ENCODE measurements around the gene RGS16.

RGS16 gene

GRCh38 chr1:182601416-182601786 is 2.8 kb downstream of the RGS16 start (continued):
- TF ChIP-seq ZNF624 (tag by site-specific recombination; IDR thresholded peaks at IDR 0.05): no peak
- TF ChIP-seq CTCF (tag by site-specific recombination; IDR thresholded peaks at IDR 0.05): peak; percentile 89
- no peak for TF ChIP-seq ZNF121 (tag by site-specific recombination; IDR thresholded peaks at IDR 0.05)
- TF ChIP-seq KLF9 (tag by site-specific recombination; IDR thresholded peaks at IDR 0.05; ENCODE audit: low read depth): no peak
- TF ChIP-seq ZNF354C (tag by site-specific recombination; IDR thresholded peaks at IDR 0.05; ENCODE audit: borderline replicate concordance, low read depth): no peak
- TF ChIP-seq ZNF184 (tag by site-specific recombination; IDR thresholded peaks at IDR 0.05): 0 out of 2 replicates have a peak, but pooled peaks have one; percentile 27
- TF ChIP-seq, protein P1, sequence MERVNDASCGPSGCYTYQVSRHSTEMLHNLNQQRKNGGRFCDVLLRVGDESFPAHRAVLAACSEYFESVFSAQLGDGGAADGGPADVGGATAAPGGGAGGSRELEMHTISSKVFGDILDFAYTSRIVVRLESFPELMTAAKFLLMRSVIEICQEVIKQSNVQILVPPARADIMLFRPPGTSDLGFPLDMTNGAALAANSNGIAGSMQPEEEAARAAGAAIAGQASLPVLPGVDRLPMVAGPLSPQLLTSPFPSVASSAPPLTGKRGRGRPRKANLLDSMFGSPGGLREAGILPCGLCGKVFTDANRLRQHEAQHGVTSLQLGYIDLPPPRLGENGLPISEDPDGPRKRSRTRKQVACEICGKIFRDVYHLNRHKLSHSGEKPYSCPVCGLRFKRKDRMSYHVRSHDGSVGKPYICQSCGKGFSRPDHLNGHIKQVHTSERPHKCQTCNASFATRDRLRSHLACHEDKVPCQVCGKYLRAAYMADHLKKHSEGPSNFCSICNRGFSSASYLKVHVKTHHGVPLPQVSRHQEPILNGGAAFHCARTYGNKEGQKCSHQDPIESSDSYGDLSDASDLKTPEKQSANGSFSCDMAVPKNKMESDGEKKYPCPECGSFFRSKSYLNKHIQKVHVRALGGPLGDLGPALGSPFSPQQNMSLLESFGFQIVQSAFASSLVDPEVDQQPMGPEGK (tag by site-specific recombination; IDR thresholded peaks at IDR 0.05): no peak
- TF ChIP-seq, protein P2, sequence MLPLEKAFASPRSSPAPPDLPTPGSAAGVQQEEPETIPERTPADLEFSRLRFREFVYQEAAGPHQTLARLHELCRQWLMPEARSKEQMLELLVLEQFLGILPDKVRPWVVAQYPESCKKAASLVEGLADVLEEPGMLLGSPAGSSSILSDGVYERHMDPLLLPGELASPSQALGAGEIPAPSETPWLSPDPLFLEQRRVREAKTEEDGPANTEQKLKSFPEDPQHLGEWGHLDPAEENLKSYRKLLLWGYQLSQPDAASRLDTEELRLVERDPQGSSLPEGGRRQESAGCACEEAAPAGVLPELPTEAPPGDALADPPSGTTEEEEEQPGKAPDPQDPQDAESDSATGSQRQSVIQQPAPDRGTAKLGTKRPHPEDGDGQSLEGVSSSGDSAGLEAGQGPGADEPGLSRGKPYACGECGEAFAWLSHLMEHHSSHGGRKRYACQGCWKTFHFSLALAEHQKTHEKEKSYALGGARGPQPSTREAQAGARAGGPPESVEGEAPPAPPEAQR (tag by site-specific recombination; IDR thresholded peaks at IDR 0.05): no peak
- no peak for TF ChIP-seq ZNF133 (tag by site-specific recombination; IDR thresholded peaks at IDR 0.05)
- TF ChIP-seq KLF8 (tag by site-specific recombination; IDR thresholded peaks at IDR 0.05): no peak
- TF ChIP-seq, protein P3, sequence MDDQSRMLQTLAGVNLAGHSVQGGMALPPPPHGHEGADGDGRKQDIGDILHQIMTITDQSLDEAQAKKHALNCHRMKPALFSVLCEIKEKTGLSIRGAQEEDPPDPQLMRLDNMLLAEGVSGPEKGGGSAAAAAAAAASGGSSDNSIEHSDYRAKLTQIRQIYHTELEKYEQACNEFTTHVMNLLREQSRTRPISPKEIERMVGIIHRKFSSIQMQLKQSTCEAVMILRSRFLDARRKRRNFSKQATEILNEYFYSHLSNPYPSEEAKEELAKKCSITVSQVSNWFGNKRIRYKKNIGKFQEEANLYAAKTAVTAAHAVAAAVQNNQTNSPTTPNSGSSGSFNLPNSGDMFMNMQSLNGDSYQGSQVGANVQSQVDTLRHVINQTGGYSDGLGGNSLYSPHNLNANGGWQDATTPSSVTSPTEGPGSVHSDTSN (CRISPR knock-in tag; IDR thresholded peaks at IDR 0.05): no peak
- no peak for TF ChIP-seq ZNF791 (tag by site-specific recombination; IDR thresholded peaks at IDR 0.05)
- TF ChIP-seq ZNF391 (tag by site-specific recombination; IDR thresholded peaks at IDR 0.05; ENCODE audit: borderline replicate concordance, low read depth): no peak; the same call in 1 of the 2 replicates
- no peak for TF ChIP-seq ZNF248 (tag by site-specific recombination; IDR thresholded peaks at IDR 0.05)
- no peak for TF ChIP-seq ZNF169 (tag by site-specific recombination; IDR thresholded peaks at IDR 0.05)
- TF ChIP-seq ZNF140 (tag by site-specific recombination; IDR thresholded peaks at IDR 0.05): no peak
- TF ChIP-seq, protein P4, sequence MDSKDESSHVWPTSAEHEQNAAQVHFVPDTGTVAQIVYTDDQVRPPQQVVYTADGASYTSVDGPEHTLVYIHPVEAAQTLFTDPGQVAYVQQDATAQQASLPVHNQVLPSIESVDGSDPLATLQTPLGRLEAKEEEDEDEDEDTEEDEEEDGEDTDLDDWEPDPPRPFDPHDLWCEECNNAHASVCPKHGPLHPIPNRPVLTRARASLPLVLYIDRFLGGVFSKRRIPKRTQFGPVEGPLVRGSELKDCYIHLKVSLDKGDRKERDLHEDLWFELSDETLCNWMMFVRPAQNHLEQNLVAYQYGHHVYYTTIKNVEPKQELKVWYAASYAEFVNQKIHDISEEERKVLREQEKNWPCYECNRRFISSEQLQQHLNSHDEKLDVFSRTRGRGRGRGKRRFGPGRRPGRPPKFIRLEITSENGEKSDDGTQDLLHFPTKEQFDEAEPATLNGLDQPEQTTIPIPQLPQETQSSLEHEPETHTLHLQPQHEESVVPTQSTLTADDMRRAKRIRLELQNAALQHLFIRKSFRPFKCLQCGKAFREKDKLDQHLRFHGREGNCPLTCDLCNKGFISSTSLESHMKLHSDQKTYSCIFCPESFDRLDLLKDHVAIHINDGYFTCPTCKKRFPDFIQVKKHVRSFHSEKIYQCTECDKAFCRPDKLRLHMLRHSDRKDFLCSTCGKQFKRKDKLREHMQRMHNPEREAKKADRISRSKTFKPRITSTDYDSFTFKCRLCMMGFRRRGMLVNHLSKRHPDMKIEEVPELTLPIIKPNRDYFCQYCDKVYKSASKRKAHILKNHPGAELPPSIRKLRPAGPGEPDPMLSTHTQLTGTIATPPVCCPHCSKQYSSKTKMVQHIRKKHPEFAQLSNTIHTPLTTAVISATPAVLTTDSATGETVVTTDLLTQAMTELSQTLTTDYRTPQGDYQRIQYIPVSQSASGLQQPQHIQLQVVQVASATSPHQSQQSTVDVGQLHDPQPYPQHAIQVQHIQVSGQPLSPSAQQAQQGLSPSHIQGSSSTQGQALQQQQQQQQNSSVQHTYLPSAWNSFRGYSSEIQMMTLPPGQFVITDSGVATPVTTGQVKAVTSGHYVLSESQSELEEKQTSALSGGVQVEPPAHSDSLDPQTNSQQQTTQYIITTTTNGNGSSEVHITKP (tag by site-specific recombination; IDR thresholded peaks at IDR 0.05): no peak
- no peak for TF ChIP-seq KLF16 (tag by site-specific recombination; IDR thresholded peaks at IDR 0.05)
- 0 out of 2 replicates have a peak, but pooled peaks have one; percentile 10 for TF ChIP-seq ZNF580 (tag by site-specific recombination; IDR thresholded peaks at IDR 0.05)
- TF ChIP-seq, protein P5, sequence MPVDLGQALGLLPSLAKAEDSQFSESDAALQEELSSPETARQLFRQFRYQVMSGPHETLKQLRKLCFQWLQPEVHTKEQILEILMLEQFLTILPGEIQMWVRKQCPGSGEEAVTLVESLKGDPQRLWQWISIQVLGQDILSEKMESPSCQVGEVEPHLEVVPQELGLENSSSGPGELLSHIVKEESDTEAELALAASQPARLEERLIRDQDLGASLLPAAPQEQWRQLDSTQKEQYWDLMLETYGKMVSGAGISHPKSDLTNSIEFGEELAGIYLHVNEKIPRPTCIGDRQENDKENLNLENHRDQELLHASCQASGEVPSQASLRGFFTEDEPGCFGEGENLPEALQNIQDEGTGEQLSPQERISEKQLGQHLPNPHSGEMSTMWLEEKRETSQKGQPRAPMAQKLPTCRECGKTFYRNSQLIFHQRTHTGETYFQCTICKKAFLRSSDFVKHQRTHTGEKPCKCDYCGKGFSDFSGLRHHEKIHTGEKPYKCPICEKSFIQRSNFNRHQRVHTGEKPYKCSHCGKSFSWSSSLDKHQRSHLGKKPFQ (tag by site-specific recombination; IDR thresholded peaks at IDR 0.05): no peak
- TF ChIP-seq ZNF549 (tag by site-specific recombination; IDR thresholded peaks at IDR 0.05): no peak
- TF ChIP-seq PRDM2 (tag by site-specific recombination; IDR thresholded peaks at IDR 0.05; ENCODE audit: borderline replicate concordance): no peak

Measured in HEK293 (cell line).